H9 (cell line): ENCODE measurements around the gene SLC17A2. TPM values are rescaled to one million over a fixed set of nuclear protein-coding genes. Genes with fewer than 3 reads are reported as not detected.

ENCODE experiments used
- DNase-seq: peaks from one replicate; pipeline ENCODE4 v3.0.0-alpha.2; 2017
- H2AFZ ChIP-seq: one replicate; pipeline ENCODE4 v1.6.1; 2013; ENCODE audit warnings: mild to moderate bottlenecking, low read length, control low read depth, moderate library complexity
- H2AK5ac ChIP-seq: 2 replicates; pipeline ENCODE4 v1.6.1; 2013; ENCODE audit warnings: low read length, control low read depth, mixed read lengths; ENCODE audit not compliant: insufficient read length
- H2BK120ac ChIP-seq: one replicate; pipeline ENCODE4 v1.6.1; 2013; ENCODE audit warnings: low read depth, mild to moderate bottlenecking, low read length, control low read depth, inconsistent platforms; ENCODE audit not compliant: poor library complexity, severe bottlenecking
- H2BK12ac ChIP-seq: 2 replicates; pipeline ENCODE4 v1.6.1; 2013; ENCODE audit warnings: low read length, control low read depth, mixed read lengths, low read depth; ENCODE audit not compliant: insufficient read length
- H2BK15ac ChIP-seq: 2 replicates; pipeline ENCODE4 v1.6.1; 2013; ENCODE audit warnings: low read depth, low read length, control low read depth
- H2BK20ac ChIP-seq: one replicate; pipeline ENCODE4 v1.6.1; 2013; ENCODE audit warnings: low read depth, mild to moderate bottlenecking, low read length, control low read depth, inconsistent platforms; ENCODE audit not compliant: poor library complexity, severe bottlenecking
- H2BK5ac ChIP-seq: 2 replicates; pipeline ENCODE4 v1.6.1; 2013; ENCODE audit warnings: low read length, control low read depth, mixed read lengths; ENCODE audit not compliant: insufficient read length
- H3K14ac ChIP-seq: 2 replicates; pipeline ENCODE4 v1.6.1; 2013; ENCODE audit warnings: low read length, control low read depth; ENCODE audit not compliant: insufficient read depth
- H3K18ac ChIP-seq: 2 replicates; pipeline ENCODE4 v1.6.1; 2013; ENCODE audit warnings: low read depth, mild to moderate bottlenecking, mixed read lengths, low read length, control low read depth; ENCODE audit not compliant: insufficient read length
- H3K23ac ChIP-seq: 2 replicates; pipeline ENCODE4 v1.6.1; 2013; ENCODE audit warnings: low read length, control low read depth, mixed read lengths, low read depth; ENCODE audit not compliant: insufficient read length
- H3K23me2 ChIP-seq: 2 replicates; pipeline ENCODE4 v1.6.1; 2013; ENCODE audit warnings: low read depth, mild to moderate bottlenecking, mixed read lengths, low read length, control low read depth; ENCODE audit not compliant: insufficient read length, poor library complexity, severe bottlenecking
- H3K27ac ChIP-seq: 2 replicates; pipeline ENCODE4 v1.5.1; 2013; ENCODE audit warnings: low read length, control low read depth, mixed read lengths, low read depth; ENCODE audit not compliant: insufficient read length
- H3K27me3 ChIP-seq: 2 replicates; pipeline ENCODE4 v1.6.1; 2013; ENCODE audit warnings: low read length, control low read depth, inconsistent platforms; ENCODE audit not compliant: insufficient read depth
- H3K4ac ChIP-seq: 2 replicates; pipeline ENCODE4 v1.6.1; 2013; ENCODE audit warnings: low read depth, mild to moderate bottlenecking, control low read depth, inconsistent platforms, low read length, moderate library complexity
- H3K4me1 ChIP-seq: 2 replicates; pipeline ENCODE4 v1.6.1; 2013; ENCODE audit warnings: low read length, control low read depth, inconsistent platforms; ENCODE audit not compliant: insufficient read depth
- H3K4me2 ChIP-seq: 2 replicates; pipeline ENCODE4 v1.6.1; 2013; ENCODE audit warnings: low read length, control low read depth, mixed read lengths; ENCODE audit not compliant: insufficient read length, insufficient read depth
- H3K56ac ChIP-seq: 2 replicates; pipeline ENCODE4 v1.6.1; 2013; ENCODE audit warnings: low read depth, mild to moderate bottlenecking, mixed read lengths, low read length, control low read depth; ENCODE audit not compliant: insufficient read length
- H3K79me1 ChIP-seq: 2 replicates; pipeline ENCODE4 v1.6.1; 2013; ENCODE audit warnings: low read depth, mild to moderate bottlenecking, moderate library complexity, low read length, control low read depth, inconsistent platforms; ENCODE audit not compliant: insufficient read depth, poor library complexity, severe bottlenecking
- H3K79me2 ChIP-seq: 2 replicates; pipeline ENCODE4 v1.6.1; 2013; ENCODE audit warnings: low read length, control low read depth, inconsistent platforms; ENCODE audit not compliant: insufficient read depth
- H3K9ac ChIP-seq: 2 replicates; pipeline ENCODE4 v1.6.1; 2013; ENCODE audit warnings: low read length, control low read depth, mixed read lengths; ENCODE audit not compliant: insufficient read length; ENCODE audit errors: extremely low read depth
- H3K9me3 ChIP-seq: one replicate; pipeline ENCODE4 v1.6.1; 2013; ENCODE audit warnings: low read depth, low read length, inconsistent platforms; ENCODE audit not compliant: control insufficient read depth
- H3T11ph ChIP-seq: one replicate; pipeline ENCODE4 v1.6.1; 2013; ENCODE audit warnings: mild to moderate bottlenecking, low read length, control low read depth, inconsistent platforms
- H4K20me1 ChIP-seq: one replicate; pipeline ENCODE4 v1.6.1; 2013; ENCODE audit not compliant: control insufficient read depth, insufficient read length, insufficient read depth
- H4K5ac ChIP-seq: 2 replicates; pipeline ENCODE4 v1.6.1; 2013; ENCODE audit warnings: low read depth, mild to moderate bottlenecking, mixed read lengths, low read length, control low read depth; ENCODE audit not compliant: insufficient read length
- H4K8ac ChIP-seq: replicated peaks from 2 replicates; pipeline ENCODE4 v1.6.1; 2013; ENCODE audit warnings: low read length, control low read depth, mixed read lengths, low read depth; ENCODE audit not compliant: insufficient read length
- H4K91ac ChIP-seq: 2 replicates; pipeline ENCODE4 v1.6.1; 2013; ENCODE audit warnings: low read depth, mild to moderate bottlenecking, moderate library complexity, mixed read lengths, low read length, control low read depth; ENCODE audit not compliant: insufficient read length
- H3K27ac Mint-ChIP-seq, 3 experiments: 2 replicates in 2 of 3; 3 replicates in 1 of 3; pipeline ENCODE4 v1.8.0; 2020 to 2021; ENCODE audit warnings: mixed read lengths in 3 of 3, mild to moderate bottlenecking in 1 of 3, moderate library complexity in 1 of 3
- H3K27me3 Mint-ChIP-seq: 2 replicates; pipeline ENCODE4 v1.8.0; 2021; ENCODE audit warnings: low read depth, mild to moderate bottlenecking, moderate library complexity, mixed read lengths
- H3K36me3 Mint-ChIP-seq, 3 experiments: 2 replicates in 2 of 3; 3 replicates in 1 of 3; pipeline ENCODE4 v1.8.0; 2020 to 2021; ENCODE audit warnings: low read depth in 3 of 3, mixed read lengths in 3 of 3; ENCODE audit not compliant: insufficient read depth in 1 of 3
- H3K4me1 Mint-ChIP-seq, 2 experiments: 2 replicates each; pipeline ENCODE4 v1.8.0; 2020; ENCODE audit warnings: mixed read lengths in 2 of 2
- H3K4me3 Mint-ChIP-seq, 2 experiments: 2 replicates in 1 of 2; 3 replicates in 1 of 2; pipeline ENCODE4 v1.8.0; 2020 to 2021; ENCODE audit warnings: mild to moderate bottlenecking in 2 of 2, mixed read lengths in 2 of 2, moderate library complexity in 1 of 2
- H3K9me3 Mint-ChIP-seq, 2 experiments: 2 replicates in 1 of 2; 3 replicates in 1 of 2; pipeline ENCODE4 v1.8.0; 2020; ENCODE audit warnings: mild to moderate bottlenecking in 2 of 2, mixed read lengths in 2 of 2, moderate library complexity in 1 of 2
- WGBS: extraction: QIAGEN DNeasy Blood & Tissue Kit; methylation state at CpG from one replicate; pipeline ENCODE4 v1.1.7; 2013; ENCODE audit warnings: missing lambda C conversion rate, low lambda C conversion rate, mixed read lengths; ENCODE audit not compliant: insufficient read length; ENCODE audit errors: extremely low coverage; 5-methylcytosine and 5-hydroxymethylcytosine counted together
- total RNA-seq: library from RNA; stranded (reverse); gene quantifications from 2 replicates; pipeline ENCODE4 v1.2.1, GENCODE V29; 2021
- TF ChIP-seq, protein P1 (sequence below): fragments of 200-600 bp; sonication (generic); conservative IDR thresholded peaks from 3 replicates; pipeline ENCODE4 v1.8.0; 2021; ENCODE audit warnings: antibody characterized with exemption, mild to moderate bottlenecking

Gene SLC17A2
- total RNA-seq, 1 experiment from 2014 or later = not detected

DNA sequence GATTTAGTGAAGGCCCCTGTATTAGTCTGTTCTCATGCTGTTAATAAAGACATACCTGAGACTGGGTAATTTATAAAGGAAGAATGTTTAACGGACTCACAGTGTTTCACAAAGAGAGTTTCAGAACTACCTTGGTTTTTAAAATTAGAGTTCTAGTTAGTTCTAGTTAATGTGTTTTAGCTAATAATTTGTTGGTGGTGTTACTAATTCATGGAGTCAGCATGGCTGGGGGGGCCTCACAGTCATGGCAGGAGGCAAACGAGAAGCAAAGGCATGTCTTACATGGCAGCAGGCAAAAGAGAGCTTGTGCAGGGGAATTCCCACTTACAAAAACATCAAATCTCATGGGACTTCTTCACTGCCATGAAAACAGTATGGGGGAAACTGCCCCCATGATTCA, 44.4 kb downstream of the SLC17A2 start:
- Histone ChIP-seq H2BK12ac (no peak overlapping the region), H2BK15ac (no peak overlapping the region), H3K4me2 (no peak overlapping the region), H3K14ac (no peak overlapping the region), H3K27me3 (no peaks in the 10 kb centered on the region), H3K23ac (no peak overlapping the region), H3K79me1 (no peaks in the 10 kb centered on the region), H2AK5ac (no peak overlapping the region), H4K20me1 (no peaks in the 10 kb centered on the region), H4K8ac (no peak overlapping the region), H3K4me1 (no peaks in the 10 kb centered on the region), H3K18ac (no peak overlapping the region), H4K91ac (no peak overlapping the region), H3K4ac (no peak overlapping the region), H3K27ac (no peak overlapping the region), H2BK20ac (no peak overlapping the region), H4K5ac (no peak overlapping the region), H3T11ph (no peak overlapping the region), H3K23me2 (no peaks in the 10 kb centered on the region), H3K79me2 (no peaks in the 10 kb centered on the region), H3K56ac (no peak overlapping the region), H3K9me3 (no peaks in the 10 kb centered on the region), H2BK120ac (no peak overlapping the region), H2AFZ (no peak overlapping the region), H2BK5ac (no peak overlapping the region), H3K9ac (no peak overlapping the region)
- Mint-ChIP-seq H3K27me3 (peaks cover 2% of the 10 kb centered on the region; the same call in 1 of the 2 replicates), H3K36me3 (no peaks in the 10 kb centered on the region), H3K4me1 (peaks cover 2 to 3% of the 10 kb centered on the region in 2 experiments; a peak in 2 of 4 replicates), H3K4me3 (no peak overlapping the region), H3K27ac (no peak overlapping the region), H3K9me3 (no peaks in the 10 kb centered on the region; a peak in 1 of 5 replicates)
- TF ChIP-seq, protein P1, sequence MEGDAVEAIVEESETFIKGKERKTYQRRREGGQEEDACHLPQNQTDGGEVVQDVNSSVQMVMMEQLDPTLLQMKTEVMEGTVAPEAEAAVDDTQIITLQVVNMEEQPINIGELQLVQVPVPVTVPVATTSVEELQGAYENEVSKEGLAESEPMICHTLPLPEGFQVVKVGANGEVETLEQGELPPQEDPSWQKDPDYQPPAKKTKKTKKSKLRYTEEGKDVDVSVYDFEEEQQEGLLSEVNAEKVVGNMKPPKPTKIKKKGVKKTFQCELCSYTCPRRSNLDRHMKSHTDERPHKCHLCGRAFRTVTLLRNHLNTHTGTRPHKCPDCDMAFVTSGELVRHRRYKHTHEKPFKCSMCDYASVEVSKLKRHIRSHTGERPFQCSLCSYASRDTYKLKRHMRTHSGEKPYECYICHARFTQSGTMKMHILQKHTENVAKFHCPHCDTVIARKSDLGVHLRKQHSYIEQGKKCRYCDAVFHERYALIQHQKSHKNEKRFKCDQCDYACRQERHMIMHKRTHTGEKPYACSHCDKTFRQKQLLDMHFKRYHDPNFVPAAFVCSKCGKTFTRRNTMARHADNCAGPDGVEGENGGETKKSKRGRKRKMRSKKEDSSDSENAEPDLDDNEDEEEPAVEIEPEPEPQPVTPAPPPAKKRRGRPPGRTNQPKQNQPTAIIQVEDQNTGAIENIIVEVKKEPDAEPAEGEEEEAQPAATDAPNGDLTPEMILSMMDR = no peak
- WGBS = no CpG with 5 or more reads among the region's 2 CpGs
- no peak for DNase-seq
